SK-N-SH (cell line): ENCODE results near the gene NHS.

ENCODE experiments used
- CTCF ChIP-seq: fragments of 200-600 bp; sonication (generic); IDR thresholded peaks from 2 replicates; pipeline ENCODE4 v1.6.1; 2017; ENCODE audit warnings: antibody characterized with exemption, mild to moderate bottlenecking, moderate library complexity
- EP300 ChIP-seq, 2 experiments: IDR thresholded peaks; 2 replicates each; pipeline versions ENCODE4 v1.4.0 to v1.6.1; 2012; ENCODE audit warnings: borderline replicate concordance in 1 of 2, low read depth in 1 of 2, low read length in 1 of 2
- FOXM1 ChIP-seq: IDR thresholded peaks from 2 replicates; pipeline ENCODE4 v1.4.0; 2012; ENCODE audit warnings: low read depth, mild to moderate bottlenecking
- GABPA ChIP-seq: IDR thresholded peaks from 2 replicates; pipeline ENCODE4 v1.4.0; 2012; ENCODE audit warnings: low read depth, mild to moderate bottlenecking
- MAX ChIP-seq: IDR thresholded peaks from 2 replicates; pipeline ENCODE4 v1.4.0; 2012; ENCODE audit warnings: low read depth
- NRF1 ChIP-seq: IDR thresholded peaks from 2 replicates; pipeline ENCODE4 v1.6.1; 2012; ENCODE audit warnings: low read depth, mild to moderate bottlenecking, low read length
- POLR2AphosphoS5 ChIP-seq: IDR thresholded peaks from 2 replicates; pipeline ENCODE4 v1.6.1; 2012; ENCODE audit warnings: low read depth, low read length
- RXRA ChIP-seq: IDR thresholded peaks from 2 replicates; pipeline ENCODE4 v1.4.0; 2012; ENCODE audit warnings: low read depth, mild to moderate bottlenecking, borderline replicate concordance
- TEAD4 ChIP-seq: IDR thresholded peaks from 2 replicates; pipeline ENCODE4 v1.4.0; 2012; ENCODE audit warnings: mild to moderate bottlenecking, borderline replicate concordance; ENCODE audit not compliant: insufficient read depth
- USF2 ChIP-seq: fragments of 150-350 bp; IDR thresholded peaks from 2 replicates; pipeline ENCODE4 v1.6.1; 2017; ENCODE audit warnings: antibody characterized with exemption, low read length, low read depth, borderline replicate concordance

- TF ChIP-seq CTCF (no peak), USF2 (no peak), FOXM1 (no peak), NRF1 (no peak), GABPA (no peak), TEAD4 (no peak), MAX (no peak), EP300 (IDR thresholded peaks at IDR 0.05; ENCODE audit: borderline replicate concordance in 1 of 2, low read depth in 1 of 2, low read length in 1 of 2) (no peak), POLR2AphosphoS5 (no peak), RXRA (no peak)
These were observed 124.5 kb downstream of the NHS start for GRCh38 chrX:17499512-17499911.
